ENCODE results near the gene SLC9A9.

SLC9A9 gene

DNA sequence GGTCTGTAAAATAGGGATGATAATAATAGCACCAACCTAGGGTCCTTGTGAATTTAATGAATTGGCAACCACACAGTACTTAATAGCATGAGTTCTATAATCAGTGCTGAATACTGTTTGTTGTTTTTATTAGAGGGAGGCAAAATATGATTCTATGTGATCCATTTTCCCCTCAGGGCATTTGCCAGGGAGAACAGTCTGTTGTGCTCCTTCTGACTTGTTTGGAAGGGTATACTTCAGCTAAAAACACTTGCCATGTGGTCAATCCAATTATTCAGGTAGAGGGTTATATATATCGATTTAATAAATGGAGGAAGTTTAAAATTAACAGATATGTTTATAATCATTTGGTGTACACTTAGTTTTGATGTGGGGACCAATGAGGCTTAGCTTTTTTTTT lies 423.4 kb downstream of the SLC9A9 start:
- ATAC-seq, result no peak

DNA sequence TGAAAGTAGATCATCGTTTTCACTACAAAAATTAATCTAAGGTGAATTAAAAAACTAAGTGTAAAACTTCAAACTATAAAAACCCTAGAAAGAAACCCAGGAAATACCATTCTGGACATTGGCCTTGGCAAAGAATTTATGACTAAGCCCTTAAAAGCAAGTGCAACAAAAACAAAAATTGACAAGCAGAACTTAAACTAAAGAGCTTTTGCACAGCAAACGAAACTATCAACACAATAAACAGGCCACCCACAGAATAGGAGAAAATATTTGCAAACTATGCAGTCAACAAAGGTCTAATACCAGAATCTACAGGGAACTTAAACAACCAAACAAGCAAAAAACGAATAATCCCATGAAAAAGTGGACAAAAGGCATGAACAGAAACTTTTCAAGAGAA lies 426.7 kb downstream of the SLC9A9 start:
- ATAC-seq, result no peak
- TF ChIP-seq TCF4 (CRISPR knock-in tag; IDR thresholded peaks at IDR 0.05; ENCODE audit: borderline replicate concordance), result no peak
- TF ChIP-seq ESRRG (CRISPR knock-in tag; IDR thresholded peaks at IDR 0.05), result no peak
- no peak for TF ChIP-seq ZNF70 (CRISPR knock-in tag; IDR thresholded peaks at IDR 0.05)
- TF ChIP-seq, protein P1, sequence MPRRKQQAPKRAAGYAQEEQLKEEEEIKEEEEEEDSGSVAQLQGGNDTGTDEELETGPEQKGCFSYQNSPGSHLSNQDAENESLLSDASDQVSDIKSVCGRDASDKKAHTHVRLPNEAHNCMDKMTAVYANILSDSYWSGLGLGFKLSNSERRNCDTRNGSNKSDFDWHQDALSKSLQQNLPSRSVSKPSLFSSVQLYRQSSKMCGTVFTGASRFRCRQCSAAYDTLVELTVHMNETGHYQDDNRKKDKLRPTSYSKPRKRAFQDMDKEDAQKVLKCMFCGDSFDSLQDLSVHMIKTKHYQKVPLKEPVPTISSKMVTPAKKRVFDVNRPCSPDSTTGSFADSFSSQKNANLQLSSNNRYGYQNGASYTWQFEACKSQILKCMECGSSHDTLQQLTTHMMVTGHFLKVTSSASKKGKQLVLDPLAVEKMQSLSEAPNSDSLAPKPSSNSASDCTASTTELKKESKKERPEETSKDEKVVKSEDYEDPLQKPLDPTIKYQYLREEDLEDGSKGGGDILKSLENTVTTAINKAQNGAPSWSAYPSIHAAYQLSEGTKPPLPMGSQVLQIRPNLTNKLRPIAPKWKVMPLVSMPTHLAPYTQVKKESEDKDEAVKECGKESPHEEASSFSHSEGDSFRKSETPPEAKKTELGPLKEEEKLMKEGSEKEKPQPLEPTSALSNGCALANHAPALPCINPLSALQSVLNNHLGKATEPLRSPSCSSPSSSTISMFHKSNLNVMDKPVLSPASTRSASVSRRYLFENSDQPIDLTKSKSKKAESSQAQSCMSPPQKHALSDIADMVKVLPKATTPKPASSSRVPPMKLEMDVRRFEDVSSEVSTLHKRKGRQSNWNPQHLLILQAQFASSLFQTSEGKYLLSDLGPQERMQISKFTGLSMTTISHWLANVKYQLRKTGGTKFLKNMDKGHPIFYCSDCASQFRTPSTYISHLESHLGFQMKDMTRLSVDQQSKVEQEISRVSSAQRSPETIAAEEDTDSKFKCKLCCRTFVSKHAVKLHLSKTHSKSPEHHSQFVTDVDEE (CRISPR knock-in tag; IDR thresholded peaks at IDR 0.05), result no peak
- TF ChIP-seq ZC3H10 (CRISPR knock-in tag; IDR thresholded peaks at IDR 0.05), result no peak
- TF ChIP-seq, protein P2, sequence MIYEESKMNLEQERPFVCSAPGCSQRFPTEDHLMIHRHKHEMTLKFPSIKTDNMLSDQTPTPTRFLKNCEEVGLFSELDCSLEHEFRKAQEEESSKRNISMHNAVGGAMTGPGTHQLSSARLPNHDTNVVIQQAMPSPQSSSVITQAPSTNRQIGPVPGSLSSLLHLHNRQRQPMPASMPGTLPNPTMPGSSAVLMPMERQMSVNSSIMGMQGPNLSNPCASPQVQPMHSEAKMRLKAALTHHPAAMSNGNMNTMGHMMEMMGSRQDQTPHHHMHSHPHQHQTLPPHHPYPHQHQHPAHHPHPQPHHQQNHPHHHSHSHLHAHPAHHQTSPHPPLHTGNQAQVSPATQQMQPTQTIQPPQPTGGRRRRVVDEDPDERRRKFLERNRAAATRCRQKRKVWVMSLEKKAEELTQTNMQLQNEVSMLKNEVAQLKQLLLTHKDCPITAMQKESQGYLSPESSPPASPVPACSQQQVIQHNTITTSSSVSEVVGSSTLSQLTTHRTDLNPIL (CRISPR knock-in tag; IDR thresholded peaks at IDR 0.05; ENCODE audit: low read depth), result no peak
- TF ChIP-seq ZFP30 (CRISPR knock-in tag; IDR thresholded peaks at IDR 0.05), result no peak
- TF ChIP-seq PPARA (CRISPR knock-in tag; IDR thresholded peaks at IDR 0.05; ENCODE audit: borderline replicate concordance), result no peak
- no peak for TF ChIP-seq ZNF8 (CRISPR knock-in tag; IDR thresholded peaks at IDR 0.05)
- no peak for TF ChIP-seq SNAI2 (CRISPR knock-in tag; IDR thresholded peaks at IDR 0.05)
- no peak for TF ChIP-seq ARNTL (CRISPR knock-in tag; IDR thresholded peaks at IDR 0.05; ENCODE audit: borderline replicate concordance, low read depth)
- TF ChIP-seq OSR1 (CRISPR knock-in tag; IDR thresholded peaks at IDR 0.05), result no peak
- TF ChIP-seq, protein P3, sequence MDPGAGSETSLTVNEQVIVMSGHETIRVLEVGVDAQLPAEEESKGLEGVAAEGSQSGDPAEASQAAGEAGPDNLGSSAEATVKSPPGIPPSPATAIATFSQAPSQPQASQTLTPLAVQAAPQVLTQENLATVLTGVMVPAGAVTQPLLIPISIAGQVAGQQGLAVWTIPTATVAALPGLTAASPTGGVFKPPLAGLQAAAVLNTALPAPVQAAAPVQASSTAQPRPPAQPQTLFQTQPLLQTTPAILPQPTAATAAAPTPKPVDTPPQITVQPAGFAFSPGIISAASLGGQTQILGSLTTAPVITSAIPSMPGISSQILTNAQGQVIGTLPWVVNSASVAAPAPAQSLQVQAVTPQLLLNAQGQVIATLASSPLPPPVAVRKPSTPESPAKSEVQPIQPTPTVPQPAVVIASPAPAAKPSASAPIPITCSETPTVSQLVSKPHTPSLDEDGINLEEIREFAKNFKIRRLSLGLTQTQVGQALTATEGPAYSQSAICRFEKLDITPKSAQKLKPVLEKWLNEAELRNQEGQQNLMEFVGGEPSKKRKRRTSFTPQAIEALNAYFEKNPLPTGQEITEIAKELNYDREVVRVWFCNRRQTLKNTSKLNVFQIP (CRISPR knock-in tag; IDR thresholded peaks at IDR 0.05; ENCODE audit: borderline replicate concordance, low read depth), result no peak
- TF ChIP-seq ISL1 (CRISPR knock-in tag; IDR thresholded peaks at IDR 0.05), result no peak
- no peak for TF ChIP-seq ZNF565 (CRISPR knock-in tag; conservative IDR thresholded peaks at IDR 0.05; ENCODE audit: low read depth)
- TF ChIP-seq, protein P4, sequence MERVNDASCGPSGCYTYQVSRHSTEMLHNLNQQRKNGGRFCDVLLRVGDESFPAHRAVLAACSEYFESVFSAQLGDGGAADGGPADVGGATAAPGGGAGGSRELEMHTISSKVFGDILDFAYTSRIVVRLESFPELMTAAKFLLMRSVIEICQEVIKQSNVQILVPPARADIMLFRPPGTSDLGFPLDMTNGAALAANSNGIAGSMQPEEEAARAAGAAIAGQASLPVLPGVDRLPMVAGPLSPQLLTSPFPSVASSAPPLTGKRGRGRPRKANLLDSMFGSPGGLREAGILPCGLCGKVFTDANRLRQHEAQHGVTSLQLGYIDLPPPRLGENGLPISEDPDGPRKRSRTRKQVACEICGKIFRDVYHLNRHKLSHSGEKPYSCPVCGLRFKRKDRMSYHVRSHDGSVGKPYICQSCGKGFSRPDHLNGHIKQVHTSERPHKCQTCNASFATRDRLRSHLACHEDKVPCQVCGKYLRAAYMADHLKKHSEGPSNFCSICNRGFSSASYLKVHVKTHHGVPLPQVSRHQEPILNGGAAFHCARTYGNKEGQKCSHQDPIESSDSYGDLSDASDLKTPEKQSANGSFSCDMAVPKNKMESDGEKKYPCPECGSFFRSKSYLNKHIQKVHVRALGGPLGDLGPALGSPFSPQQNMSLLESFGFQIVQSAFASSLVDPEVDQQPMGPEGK (CRISPR knock-in tag; IDR thresholded peaks at IDR 0.05; ENCODE audit: borderline replicate concordance), result no peak
- no peak for TF ChIP-seq CSDC2 (CRISPR knock-in tag; IDR thresholded peaks at IDR 0.05)
- TF ChIP-seq TOX (CRISPR knock-in tag; IDR thresholded peaks at IDR 0.05; ENCODE audit: borderline replicate concordance), result no peak
- TF ChIP-seq, protein P5, sequence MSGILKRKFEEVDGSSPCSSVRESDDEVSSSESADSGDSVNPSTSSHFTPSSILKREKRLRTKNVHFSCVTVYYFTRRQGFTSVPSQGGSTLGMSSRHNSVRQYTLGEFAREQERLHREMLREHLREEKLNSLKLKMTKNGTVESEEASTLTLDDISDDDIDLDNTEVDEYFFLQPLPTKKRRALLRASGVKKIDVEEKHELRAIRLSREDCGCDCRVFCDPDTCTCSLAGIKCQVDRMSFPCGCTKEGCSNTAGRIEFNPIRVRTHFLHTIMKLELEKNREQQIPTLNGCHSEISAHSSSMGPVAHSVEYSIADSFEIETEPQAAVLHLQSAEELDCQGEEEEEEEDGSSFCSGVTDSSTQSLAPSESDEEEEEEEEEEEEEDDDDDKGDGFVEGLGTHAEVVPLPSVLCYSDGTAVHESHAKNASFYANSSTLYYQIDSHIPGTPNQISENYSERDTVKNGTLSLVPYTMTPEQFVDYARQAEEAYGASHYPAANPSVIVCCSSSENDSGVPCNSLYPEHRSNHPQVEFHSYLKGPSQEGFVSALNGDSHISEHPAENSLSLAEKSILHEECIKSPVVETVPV (CRISPR knock-in tag; IDR thresholded peaks at IDR 0.05), result no peak
- no peak for TF ChIP-seq BACH2 (CRISPR knock-in tag; IDR thresholded peaks at IDR 0.05; ENCODE audit: borderline replicate concordance)

More for the DNA sequence above, 423.4 kb downstream of the SLC9A9 start:
- TF ChIP-seq ZFP3 (CRISPR knock-in tag; IDR thresholded peaks at IDR 0.05) (no peak), ZNF8 (CRISPR knock-in tag; IDR thresholded peaks at IDR 0.05) (no peak), TOX (CRISPR knock-in tag; IDR thresholded peaks at IDR 0.05; ENCODE audit: borderline replicate concordance) (no peak), ESRRG (CRISPR knock-in tag; IDR thresholded peaks at IDR 0.05) (no peak), ZC3H10 (CRISPR knock-in tag; IDR thresholded peaks at IDR 0.05) (no peak), TCF4 (CRISPR knock-in tag; IDR thresholded peaks at IDR 0.05; ENCODE audit: borderline replicate concordance) (no peak), BACH2 (CRISPR knock-in tag; IDR thresholded peaks at IDR 0.05; ENCODE audit: borderline replicate concordance) (no peak), ISL1 (CRISPR knock-in tag; IDR thresholded peaks at IDR 0.05) (no peak)
- TF ChIP-seq, protein P2 (CRISPR knock-in tag; IDR thresholded peaks at IDR 0.05; ENCODE audit: low read depth), result no peak
- TF ChIP-seq, protein P1 (CRISPR knock-in tag; IDR thresholded peaks at IDR 0.05), result no peak
